ENCODE results near the gene IFNL3. TPM values are rescaled to one million over a fixed set of nuclear protein-coding genes. Genes with fewer than 3 reads are reported as not detected.
A peak's percentile ranks its signal among the peaks of the same experiment; 100 is the strongest.
"Not testable (repeated sequence)": the region's sequence is repeated elsewhere in the genome, so short reads cannot be mapped to it uniquely, and the experiment has no call there.

Gene IFNL3
- not detected for total RNA-seq

- CTCF ChIA-PET; H3K36me3 Mint-ChIP-seq (ENCODE audit: low read depth); POLR2A ChIA-PET; DNase-seq; H3K27me3 Mint-ChIP-seq (ENCODE audit: low read depth); H3K27ac Mint-ChIP-seq; H3K4me1 Mint-ChIP-seq (ENCODE audit: low read depth); H3K4me3 Mint-ChIP-seq; H3K9me3 Mint-ChIP-seq (ENCODE audit: insufficient read depth); ATAC-seq: not testable (repeated sequence)
Measured at GRCh38 chr19:39244410-39245100, at the start of gene IFNL3. IFNL3 (minus strand) TSS chr19:39245006; CDS start chr19:39244967, 39 bp downstream.

- Mint-ChIP-seq H3K4me3 (no peak overlapping the region), H3K27ac (no peak overlapping the region), H3K4me1 (ENCODE audit: low read depth) (peaks cover 28% of the 10 kb centered on the region), H3K9me3 (ENCODE audit: insufficient read depth) (no peaks in the 10 kb centered on the region), H3K27me3 (ENCODE audit: low read depth) (peaks cover 25% of the 10 kb centered on the region), H3K36me3 (ENCODE audit: low read depth) (peaks cover 2% of the 10 kb centered on the region)
- ChIA-PET CTCF (interaction anchor here (0.7 kb wide), 1 partner anchor 34 kb away, joined by 3 read pairs; no protein-coding TSS in a partner anchor), POLR2A (no interaction called here)
- DNase-seq (no peak), ATAC-seq (no peak)
Measured at GRCh38 chr19:39293394-39293793, 48.6 kb upstream of the IFNL3 start.

GRCh38 chr19:39284032-39284431 is 39.2 kb upstream of the IFNL3 start:
- Mint-ChIP-seq H3K27me3 (ENCODE audit: low read depth) (peaks cover 18% of the 10 kb centered on the region), H3K4me3 (no peak overlapping the region), H3K36me3 (ENCODE audit: low read depth) (no peaks in the 10 kb centered on the region), H3K27ac (no peak overlapping the region), H3K9me3 (ENCODE audit: insufficient read depth) (peaks cover 7% of the 10 kb centered on the region), H3K4me1 (ENCODE audit: low read depth) (no peaks in the 10 kb centered on the region)
- DNase-seq (no peak), ATAC-seq (no peak)
- CTCF ChIA-PET: no interaction called here
- POLR2A ChIA-PET: no interaction called here

GRCh38 chr19:39282021-39282420 is 37.2 kb upstream of the IFNL3 start:
- H3K4me1 Mint-ChIP-seq (ENCODE audit: low read depth): no peaks in the 10 kb centered on the region
- H3K9me3 Mint-ChIP-seq (ENCODE audit: insufficient read depth): peaks cover 7% of the 10 kb centered on the region
- no peak for ATAC-seq
- POLR2A ChIA-PET: interaction anchor here (0.7 kb wide), 1 partner anchor 14 kb away, joined by 3 read pairs; the partner anchor contains the start of gene IFNL2
- DNase-seq: no peak
- H3K36me3 Mint-ChIP-seq (ENCODE audit: low read depth): no peaks in the 10 kb centered on the region
- CTCF ChIA-PET: no interaction called here
- H3K27me3 Mint-ChIP-seq (ENCODE audit: low read depth): peaks cover 24% of the 10 kb centered on the region
- no peak overlapping the region for H3K27ac Mint-ChIP-seq
- no peak overlapping the region for H3K4me3 Mint-ChIP-seq

DNA sequence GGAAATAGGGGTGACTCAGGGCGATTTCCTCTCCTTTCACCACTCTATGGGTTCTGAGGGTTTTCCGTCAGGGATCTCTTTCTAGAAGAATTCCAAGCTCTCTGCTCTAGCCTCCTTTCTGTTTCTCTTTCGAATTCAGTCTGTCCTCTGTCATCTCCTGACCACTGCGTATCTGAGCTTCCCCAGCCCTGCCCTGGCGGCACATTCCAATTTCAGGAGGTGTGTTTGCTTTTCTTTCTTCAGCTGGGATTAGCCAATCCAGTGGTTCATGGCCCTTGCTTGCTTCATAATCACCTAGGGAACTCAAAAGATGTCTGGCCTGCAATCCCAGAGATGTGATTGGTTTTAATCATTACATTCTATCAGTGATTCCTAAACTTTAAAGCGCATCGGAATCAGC is 32.8 kb upstream of the IFNL3 start:
- no peaks in the 10 kb centered on the region for H3K4me1 Mint-ChIP-seq (ENCODE audit: low read depth)
- DNase-seq (no peak), ATAC-seq (no peak)
- peaks cover 3% of the 10 kb centered on the region for H3K9me3 Mint-ChIP-seq (ENCODE audit: insufficient read depth)
- ChIA-PET CTCF (no interaction called here), POLR2A (no interaction called here)
- no peak overlapping the region for H3K27ac Mint-ChIP-seq
- H3K36me3 Mint-ChIP-seq (ENCODE audit: low read depth): no peaks in the 10 kb centered on the region
- peaks cover 24% of the 10 kb centered on the region for H3K27me3 Mint-ChIP-seq (ENCODE audit: low read depth)
- H3K4me3 Mint-ChIP-seq: no peak overlapping the region

DNA sequence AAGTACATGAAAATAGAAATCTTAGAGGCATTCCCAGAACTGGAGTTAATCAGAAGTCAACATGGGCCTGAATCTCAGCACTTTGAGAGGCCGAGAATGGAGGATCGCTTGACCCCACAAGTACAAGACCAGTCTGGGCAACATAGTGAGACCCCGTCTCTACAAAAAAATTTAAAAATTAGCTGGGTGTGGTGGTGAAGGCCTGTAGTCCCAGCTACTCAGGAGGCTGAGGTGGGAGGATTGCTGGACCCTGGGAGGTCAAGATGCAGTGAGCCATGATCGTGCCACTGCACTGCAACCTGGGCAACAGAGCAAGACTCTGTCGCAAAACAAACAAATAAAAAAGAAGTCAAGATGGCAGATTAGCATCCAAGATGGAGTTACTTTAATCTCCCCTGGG is 31.9 kb upstream of the IFNL3 start:
- H3K27me3 Mint-ChIP-seq (ENCODE audit: low read depth): peaks cover 20% of the 10 kb centered on the region
- no peak overlapping the region for H3K27ac Mint-ChIP-seq
- H3K4me1 Mint-ChIP-seq (ENCODE audit: low read depth): no peaks in the 10 kb centered on the region
- ChIA-PET CTCF (no interaction called here), POLR2A (no interaction called here)
- no peaks in the 10 kb centered on the region for H3K9me3 Mint-ChIP-seq (ENCODE audit: insufficient read depth)
- no peak overlapping the region for H3K4me3 Mint-ChIP-seq
- DNase-seq (no peak), ATAC-seq (no peak)
- H3K36me3 Mint-ChIP-seq (ENCODE audit: low read depth): no peaks in the 10 kb centered on the region

- CTCF ChIA-PET: no interaction called here
Measured at GRCh38 chr19:39275578-39275977, 30.8 kb upstream of the IFNL3 start.

DNA sequence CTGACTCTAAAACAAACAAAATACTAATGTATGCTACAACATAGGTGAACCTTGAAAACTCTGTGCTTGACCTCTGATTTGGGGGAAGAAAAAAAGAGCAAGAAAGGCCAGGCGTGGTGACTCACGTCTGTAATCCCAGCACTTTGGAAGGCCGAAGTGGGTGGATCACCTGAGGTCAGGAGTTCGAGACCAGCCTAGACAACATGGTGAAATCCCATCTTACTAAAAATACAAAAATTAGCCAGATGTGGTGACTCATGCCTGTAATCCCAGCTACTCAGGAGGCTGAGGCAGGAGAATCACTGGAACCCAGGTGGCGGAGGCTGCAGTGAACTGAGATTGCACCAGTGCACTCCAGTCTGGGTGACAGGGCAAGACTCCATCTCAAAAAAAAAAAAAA is 29.1 kb upstream of the IFNL3 start:
- ATAC-seq; H3K36me3 Mint-ChIP-seq (ENCODE audit: low read depth); H3K4me3 Mint-ChIP-seq; POLR2A ChIA-PET; H3K4me1 Mint-ChIP-seq (ENCODE audit: low read depth); H3K9me3 Mint-ChIP-seq (ENCODE audit: insufficient read depth); H3K27ac Mint-ChIP-seq; CTCF ChIA-PET; DNase-seq: not testable (repeated sequence)
- H3K27me3 Mint-ChIP-seq (ENCODE audit: low read depth): peaks cover 21% of the 10 kb centered on the region

More at GRCh38 chr19:39275578-39275977, 30.8 kb upstream of the IFNL3 start:
- no peaks in the 10 kb centered on the region for H3K4me1 Mint-ChIP-seq (ENCODE audit: low read depth)
- no peak for ATAC-seq
- peaks cover 24% of the 10 kb centered on the region for H3K27me3 Mint-ChIP-seq (ENCODE audit: low read depth)
- no peak overlapping the region for H3K27ac Mint-ChIP-seq
- DNase-seq: no peak
- POLR2A ChIA-PET: no interaction called here
- no peaks in the 10 kb centered on the region for H3K9me3 Mint-ChIP-seq (ENCODE audit: insufficient read depth)
- H3K4me3 Mint-ChIP-seq: no peak overlapping the region
- H3K36me3 Mint-ChIP-seq (ENCODE audit: low read depth): no peaks in the 10 kb centered on the region

DNA sequence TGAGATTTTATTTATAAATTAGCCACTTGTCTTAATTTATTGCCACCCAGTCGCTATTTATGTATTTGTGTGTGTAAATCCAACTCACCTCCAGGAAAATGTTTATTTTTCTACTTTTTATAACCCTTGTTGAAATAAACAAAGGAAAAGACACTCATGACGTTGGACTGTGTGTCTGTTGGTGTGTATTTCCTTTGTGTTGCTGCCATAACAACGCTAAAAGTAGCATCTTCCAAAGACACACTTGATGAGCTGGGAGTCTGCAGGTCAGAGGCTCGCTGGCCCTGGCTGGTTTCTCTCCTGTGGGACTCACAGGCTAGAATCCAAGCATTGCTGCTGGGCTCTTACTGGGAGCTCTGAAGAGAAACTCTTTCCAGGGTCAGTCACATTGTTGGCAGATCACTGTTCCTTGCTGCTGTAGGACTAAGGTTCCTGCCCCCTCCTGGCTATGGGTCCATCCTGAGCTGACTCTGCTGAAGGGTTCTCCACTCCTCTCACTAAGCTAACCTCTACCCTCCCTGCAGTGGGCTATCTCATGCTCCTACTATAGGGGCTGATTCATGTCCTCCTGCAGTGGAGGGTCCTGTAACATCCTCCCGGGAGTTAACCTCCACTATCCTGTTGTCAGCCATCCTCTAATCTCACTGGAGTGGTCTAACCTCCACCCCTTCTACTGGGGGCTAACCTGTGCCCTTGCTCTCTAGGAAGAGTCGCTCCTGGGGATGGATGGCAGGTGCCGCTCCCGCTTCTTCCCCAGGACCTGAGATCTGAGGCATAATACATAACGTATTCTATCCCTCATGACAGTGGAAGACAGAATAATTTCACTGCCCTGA is 25.4 kb upstream of the IFNL3 start:
- POLR2A ChIA-PET: no interaction called here
- Mint-ChIP-seq H3K36me3 (ENCODE audit: low read depth) (no peaks in the 10 kb centered on the region), H3K27ac (peak overlapping the region; percentile 32), H3K9me3 (ENCODE audit: insufficient read depth) (no peaks in the 10 kb centered on the region), H3K4me3 (no peak overlapping the region), H3K27me3 (ENCODE audit: low read depth) (peaks cover 15% of the 10 kb centered on the region), H3K4me1 (ENCODE audit: low read depth) (no peaks in the 10 kb centered on the region)
- no peak for DNase-seq
- ATAC-seq: no peak
- CTCF ChIA-PET: interaction anchor here (0.9 kb wide), 1 partner anchor 84 kb away, joined by 3 read pairs; no protein-coding TSS in a partner anchor

DNA sequence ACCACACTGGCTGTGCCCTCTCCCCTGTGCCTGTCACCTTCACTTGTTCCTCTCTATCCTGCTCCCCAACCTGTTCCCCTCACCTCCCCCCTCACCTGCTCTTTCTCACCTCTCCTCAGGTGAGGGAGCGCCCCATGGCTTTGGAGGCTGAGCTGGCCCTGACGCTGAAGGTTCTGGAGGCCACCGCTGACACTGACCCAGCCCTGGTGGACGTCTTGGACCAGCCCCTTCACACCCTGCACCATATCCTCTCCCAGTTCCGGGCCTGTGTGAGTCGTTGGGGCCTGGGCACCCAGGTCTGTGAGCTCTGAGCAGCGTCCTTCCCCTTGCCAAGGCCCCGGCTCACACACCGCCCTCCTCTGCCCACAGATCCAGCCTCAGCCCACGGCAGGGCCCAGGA is 24.6 kb upstream of the IFNL3 start:
- ATAC-seq; POLR2A ChIA-PET; CTCF ChIA-PET; DNase-seq; H3K4me1 Mint-ChIP-seq (ENCODE audit: low read depth); H3K4me3 Mint-ChIP-seq; H3K36me3 Mint-ChIP-seq (ENCODE audit: low read depth); H3K9me3 Mint-ChIP-seq (ENCODE audit: insufficient read depth); H3K27ac Mint-ChIP-seq: not testable (repeated sequence)
- H3K27me3 Mint-ChIP-seq (ENCODE audit: low read depth): peaks cover 18% of the 10 kb centered on the region

- CTCF ChIA-PET; ATAC-seq; H3K9me3 Mint-ChIP-seq (ENCODE audit: insufficient read depth); DNase-seq; H3K36me3 Mint-ChIP-seq (ENCODE audit: low read depth); H3K4me1 Mint-ChIP-seq (ENCODE audit: low read depth); H3K4me3 Mint-ChIP-seq: not testable (repeated sequence)
- Mint-ChIP-seq H3K27me3 (ENCODE audit: low read depth) (peaks cover 22% of the 10 kb centered on the region), H3K27ac (peak overlapping the region; percentile 33)
- POLR2A ChIA-PET: interaction anchor here (0.6 kb wide), 1 partner anchor 13 kb away, joined by 3 read pairs; no protein-coding TSS in a partner anchor
Measured at GRCh38 chr19:39268531-39269223, 23.9 kb upstream of the IFNL3 start.

DNA sequence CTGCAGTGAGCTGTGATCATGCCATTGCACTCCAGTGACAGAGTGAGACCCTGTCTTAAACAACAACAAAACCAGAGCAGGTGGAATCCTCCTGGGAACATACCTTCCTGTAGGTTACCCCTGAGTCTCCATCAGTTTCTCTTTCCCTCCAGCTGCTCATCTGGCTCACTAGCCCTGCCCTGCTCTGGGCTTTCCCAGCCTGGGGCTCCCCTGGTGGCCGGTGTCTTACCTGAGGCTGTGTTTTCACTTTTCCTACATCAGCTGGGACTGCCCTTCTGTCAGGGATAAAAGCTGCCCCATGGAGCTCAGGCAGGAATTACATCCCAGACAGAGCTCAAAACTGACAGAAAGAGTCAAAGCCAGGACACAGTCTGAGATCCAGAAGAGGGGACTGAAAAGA is 23.3 kb upstream of the IFNL3 start, which contains the start of gene IFNL2:
Gene IFNL2, plus strand, starts transcription at position 312 of the 400 bp plus-strand sequence. CDS start 173 bp downstream, outside the sequence.
- CTCF ChIA-PET; DNase-seq; H3K36me3 Mint-ChIP-seq (ENCODE audit: low read depth); H3K4me3 Mint-ChIP-seq; H3K4me1 Mint-ChIP-seq (ENCODE audit: low read depth); H3K9me3 Mint-ChIP-seq (ENCODE audit: insufficient read depth): not testable (repeated sequence)
- Mint-ChIP-seq H3K27ac (peak within 1 kb of the TSS; percentile 33), H3K27me3 (ENCODE audit: low read depth) (peaks cover 25% of the 10 kb centered on the region)
- peak; percentile 70 for ATAC-seq
- POLR2A ChIA-PET: interaction anchor here (0.6 kb wide), 1 partner anchor 14 kb away, joined by 3 read pairs; no protein-coding TSS in a partner anchor
